Measurements from ENCODE around the gene NDUFA1. TPM values are rescaled to one million over a fixed set of nuclear protein-coding genes. Genes with fewer than 3 reads are reported as not detected.

Gene NDUFA1
- total and polyA plus RNA-seq, 10 of the 15 experiments (the other 5 are each of a cell fraction or from before 2014, with no cell fraction given) = 113 to 1,113 (median 306) TPM

GRCh38 chrX:119885554-119886428, 14.2 kb downstream of the NDUFA1 start:
- intact Hi-C loops (cut with micrococcal nuclease; ENCODE audit: unreplicated experiment) (loop anchor here (10.0 kb wide), 1 partner anchor 401 kb away; no protein-coding TSS in a partner anchor), in situ Hi-C loops (cut with MboI) (no loop called here)
- Histone ChIP-seq H2AFZ (ENCODE audit: control insufficient read depth, low read depth, low read length) (no peak overlapping the region; the same call in 1 of the 2 replicates), H3K4me3 (no peak overlapping the region), H4K20me1 (ENCODE audit: control insufficient read depth, insufficient read depth) (no peaks in the 10 kb centered on the region), H3K27me3 (replicated peaks in 1 of 2; ENCODE audit: control insufficient read depth in 2 of 2, insufficient read depth in 2 of 2, low read length in 1 of 2) (no peaks in the 10 kb centered on the region), H3K9ac (ENCODE audit: control insufficient read depth, insufficient read depth, low read length) (no peak overlapping the region), H3K4me1 (ENCODE audit: control insufficient read depth, insufficient read depth, low read length) (no peaks in the 10 kb centered on the region), H3K27ac (ENCODE audit: control insufficient read depth, insufficient read depth) (no peak overlapping the region), H3K36me3 (ENCODE audit: control insufficient read depth in 2 of 2, insufficient read depth in 2 of 2, low read length in 1 of 2) (no peaks in the 10 kb centered on the region), H3K79me2 (ENCODE audit: control insufficient read depth, insufficient read depth, low read length) (no peaks in the 10 kb centered on the region), H3K9me3 (replicated peaks; ENCODE audit: control insufficient read depth, insufficient read depth, low read length) (no peaks in the 10 kb centered on the region), H3K4me2 (ENCODE audit: control insufficient read depth, insufficient read depth) (0 out of 2 replicates have a peak overlapping the region, but pooled peaks have one; percentile 41)
- TF ChIP-seq CREM (IDR thresholded peaks at IDR 0.05; ENCODE audit: low read depth) (no peak), BHLHE40 (IDR thresholded peaks at IDR 0.05; ENCODE audit: borderline replicate concordance in 1 of 2, low read depth in 2 of 2, low read length in 1 of 2) (no peak), GABPA (IDR thresholded peaks at IDR 0.05; ENCODE audit: low read depth) (no peak), NFYB (IDR thresholded peaks at IDR 0.05; ENCODE audit: insufficient read depth, low read depth, low read length) (peak; percentile 88)
- TF ChIP-seq, protein P1, sequence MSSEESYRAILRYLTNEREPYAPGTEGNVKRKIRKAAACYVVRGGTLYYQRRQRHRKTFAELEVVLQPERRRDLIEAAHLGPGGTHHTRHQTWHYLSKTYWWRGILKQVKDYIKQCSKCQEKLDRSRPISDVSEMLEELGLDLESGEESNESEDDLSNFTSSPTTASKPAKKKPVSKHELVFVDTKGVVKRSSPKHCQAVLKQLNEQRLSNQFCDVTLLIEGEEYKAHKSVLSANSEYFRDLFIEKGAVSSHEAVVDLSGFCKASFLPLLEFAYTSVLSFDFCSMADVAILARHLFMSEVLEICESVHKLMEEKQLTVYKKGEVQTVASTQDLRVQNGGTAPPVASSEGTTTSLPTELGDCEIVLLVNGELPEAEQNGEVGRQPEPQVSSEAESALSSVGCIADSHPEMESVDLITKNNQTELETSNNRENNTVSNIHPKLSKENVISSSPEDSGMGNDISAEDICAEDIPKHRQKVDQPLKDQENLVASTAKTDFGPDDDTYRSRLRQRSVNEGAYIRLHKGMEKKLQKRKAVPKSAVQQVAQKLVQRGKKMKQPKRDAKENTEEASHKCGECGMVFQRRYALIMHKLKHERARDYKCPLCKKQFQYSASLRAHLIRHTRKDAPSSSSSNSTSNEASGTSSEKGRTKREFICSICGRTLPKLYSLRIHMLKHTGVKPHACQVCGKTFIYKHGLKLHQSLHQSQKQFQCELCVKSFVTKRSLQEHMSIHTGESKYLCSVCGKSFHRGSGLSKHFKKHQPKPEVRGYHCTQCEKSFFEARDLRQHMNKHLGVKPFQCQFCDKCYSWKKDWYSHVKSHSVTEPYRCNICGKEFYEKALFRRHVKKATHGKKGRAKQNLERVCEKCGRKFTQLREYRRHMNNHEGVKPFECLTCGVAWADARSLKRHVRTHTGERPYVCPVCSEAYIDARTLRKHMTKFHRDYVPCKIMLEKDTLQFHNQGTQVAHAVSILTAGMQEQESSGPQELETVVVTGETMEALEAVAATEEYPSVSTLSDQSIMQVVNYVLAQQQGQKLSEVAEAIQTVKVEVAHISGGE (CRISPR knock-in tag; IDR thresholded peaks at IDR 0.05) = no peak
- TF ChIP-seq, protein P2, sequence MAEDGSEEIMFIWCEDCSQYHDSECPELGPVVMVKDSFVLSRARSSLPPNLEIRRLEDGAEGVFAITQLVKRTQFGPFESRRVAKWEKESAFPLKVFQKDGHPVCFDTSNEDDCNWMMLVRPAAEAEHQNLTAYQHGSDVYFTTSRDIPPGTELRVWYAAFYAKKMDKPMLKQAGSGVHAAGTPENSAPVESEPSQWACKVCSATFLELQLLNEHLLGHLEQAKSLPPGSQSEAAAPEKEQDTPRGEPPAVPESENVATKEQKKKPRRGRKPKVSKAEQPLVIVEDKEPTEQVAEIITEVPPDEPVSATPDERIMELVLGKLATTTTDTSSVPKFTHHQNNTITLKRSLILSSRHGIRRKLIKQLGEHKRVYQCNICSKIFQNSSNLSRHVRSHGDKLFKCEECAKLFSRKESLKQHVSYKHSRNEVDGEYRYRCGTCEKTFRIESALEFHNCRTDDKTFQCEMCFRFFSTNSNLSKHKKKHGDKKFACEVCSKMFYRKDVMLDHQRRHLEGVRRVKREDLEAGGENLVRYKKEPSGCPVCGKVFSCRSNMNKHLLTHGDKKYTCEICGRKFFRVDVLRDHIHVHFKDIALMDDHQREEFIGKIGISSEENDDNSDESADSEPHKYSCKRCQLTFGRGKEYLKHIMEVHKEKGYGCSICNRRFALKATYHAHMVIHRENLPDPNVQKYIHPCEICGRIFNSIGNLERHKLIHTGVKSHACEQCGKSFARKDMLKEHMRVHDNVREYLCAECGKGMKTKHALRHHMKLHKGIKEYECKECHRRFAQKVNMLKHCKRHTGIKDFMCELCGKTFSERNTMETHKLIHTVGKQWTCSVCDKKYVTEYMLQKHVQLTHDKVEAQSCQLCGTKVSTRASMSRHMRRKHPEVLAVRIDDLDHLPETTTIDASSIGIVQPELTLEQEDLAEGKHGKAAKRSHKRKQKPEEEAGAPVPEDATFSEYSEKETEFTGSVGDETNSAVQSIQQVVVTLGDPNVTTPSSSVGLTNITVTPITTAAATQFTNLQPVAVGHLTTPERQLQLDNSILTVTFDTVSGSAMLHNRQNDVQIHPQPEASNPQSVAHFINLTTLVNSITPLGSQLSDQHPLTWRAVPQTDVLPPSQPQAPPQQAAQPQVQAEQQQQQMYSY (CRISPR knock-in tag; IDR thresholded peaks at IDR 0.05) = no peak
- RAD21 ChIA-PET (ENCODE audit: unreplicated experiment) = no interaction called here
- no peak for FAIRE-seq
- CTCF ChIA-PET = no interaction called here
- SMC1A ChIA-PET (ENCODE audit: uncharacterized antibody, unreplicated experiment) = no interaction called here
- peak; percentile 14; the same call in 2 of the 3 replicates for ATAC-seq
- 66% methylated on average over 11 of the region's 11 CpGs for WGBS (ENCODE audit: insufficient coverage, insufficient replicate concordance, low lambda C conversion rate, missing lambda C conversion rate)
- no peak for DNase-seq (ENCODE audit: low read depth, low spot score)
- BruUV-seq (replicated peaks) = no TSS peak
- POLR2A ChIA-PET = no interaction called here
